ENCODE data around the gene RHCE. TPM values are rescaled to one million over a fixed set of nuclear protein-coding genes. Genes with fewer than 3 reads are reported as not detected.
"Not testable (repeated sequence)": the region's sequence is repeated elsewhere in the genome, so short reads cannot be mapped to it uniquely, and the experiment has no call there.

RHCE gene
- total RNA-seq, 1 donor from 2014 or later, result 0.58 TPM

DNA sequence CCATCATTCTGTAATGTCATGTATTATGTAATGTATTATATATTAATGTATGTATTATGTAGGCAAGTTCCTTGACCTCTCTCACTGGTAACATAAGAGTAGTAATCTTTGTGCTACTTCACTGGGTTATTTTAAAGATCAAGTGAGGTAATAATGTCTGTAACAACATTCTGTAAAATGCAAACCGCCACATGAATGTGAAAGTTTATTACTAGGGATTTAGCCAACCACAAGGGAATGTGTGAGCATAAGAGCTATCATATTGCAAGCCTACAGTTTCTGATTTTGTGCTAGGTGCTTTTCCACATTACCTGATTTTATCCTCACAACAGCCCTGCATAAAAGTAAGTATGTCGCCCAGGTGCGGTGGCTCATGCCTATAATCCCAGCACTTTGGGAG is 96.2 kb downstream of the RHCE start:
- H3K4me1 ChIP-seq; intact Hi-C loops (cut with DNase I); H3K27ac ChIP-seq; DNase-seq; H3K27me3 ChIP-seq; ATAC-seq; H3K9me3 ChIP-seq; H3K4me3 ChIP-seq; H3K36me3 ChIP-seq: not testable (repeated sequence)

GRCh38 chr1:25322127-25322526 is 98.5 kb downstream of the RHCE start:
- H3K4me1 ChIP-seq; ATAC-seq; H3K27ac ChIP-seq; H3K36me3 ChIP-seq; H3K9me3 ChIP-seq; H3K4me3 ChIP-seq; H3K27me3 ChIP-seq; DNase-seq; intact Hi-C loops (cut with DNase I): not testable (repeated sequence)

- DNase-seq; H3K4me3 ChIP-seq; H3K27me3 ChIP-seq; H3K27ac ChIP-seq; ATAC-seq; H3K36me3 ChIP-seq; H3K4me1 ChIP-seq; intact Hi-C loops (cut with DNase I); H3K9me3 ChIP-seq: not testable (repeated sequence)
Observed at GRCh38 chr1:25320314-25320938, 100.2 kb downstream of the RHCE start.

- H3K4me1 ChIP-seq; H3K4me3 ChIP-seq; H3K9me3 ChIP-seq; H3K27me3 ChIP-seq; H3K36me3 ChIP-seq; ATAC-seq; H3K27ac ChIP-seq; DNase-seq; intact Hi-C loops (cut with DNase I): not testable (repeated sequence)
Observed at GRCh38 chr1:25312806-25313470, 107.7 kb downstream of the RHCE start.

Other genes starting within 250 kb of the RHCE start
- 38.8 TPM for gene SYF2, start 188.3 kb downstream of the RHCE start, total RNA-seq
- gene RSRP1, start 173.4 kb downstream of the RHCE start, total RNA-seq, result 155 TPM
- gene RHD, start 148.3 kb downstream of the RHCE start, total RNA-seq, result not detected
- 109 TPM for gene TMEM50A, start 82.5 kb downstream of the RHCE start, total RNA-seq
- gene MACO1, start 10.1 kb upstream of the RHCE start, total RNA-seq, result 20.2 TPM
- 35.1 TPM for gene LDLRAP1, start 122.8 kb upstream of the RHCE start, total RNA-seq
- 19.7 TPM for gene MAN1C1, start 196.0 kb upstream of the RHCE start, total RNA-seq